Ishikawa (cell line): Measurements from ENCODE around the gene SIGLEC1.

Experiments
- CEBPB ChIP-seq: IDR thresholded peaks from 2 replicates; pipeline ENCODE4 v1.6.1; 2012
- CREB1 ChIP-seq: IDR thresholded peaks from 2 replicates; pipeline ENCODE4 v1.6.1; 2012; ENCODE audit warnings: low read depth
- EP300 ChIP-seq: IDR thresholded peaks from 2 replicates; pipeline ENCODE4 v1.6.1; 2012; ENCODE audit warnings: borderline replicate concordance
- FOXM1 ChIP-seq: IDR thresholded peaks from 2 replicates; pipeline ENCODE4 v1.6.1; 2012; ENCODE audit warnings: low read depth, borderline replicate concordance
- RAD21 ChIP-seq: IDR thresholded peaks from 2 replicates; pipeline ENCODE4 v1.6.1; 2012; ENCODE audit warnings: low read depth
- TAF1 ChIP-seq: IDR thresholded peaks from 2 replicates; pipeline ENCODE4 v1.6.1; 2012; ENCODE audit warnings: low read depth, mild to moderate bottlenecking
- TCF12 ChIP-seq: IDR thresholded peaks from 2 replicates; pipeline ENCODE4 v1.6.1; 2012; ENCODE audit warnings: low read depth
- TEAD4 ChIP-seq: IDR thresholded peaks from 2 replicates; pipeline ENCODE4 v1.6.1; 2012
- YY1 ChIP-seq: IDR thresholded peaks from 2 replicates; pipeline ENCODE4 v1.6.1; 2012; ENCODE audit warnings: low read depth
- TF ChIP-seq, protein P1 (sequence below): IDR thresholded peaks from 2 replicates; pipeline ENCODE4 v1.6.1; 2012
- TF ChIP-seq, protein P2 (sequence below): IDR thresholded peaks from 2 replicates; pipeline ENCODE4 v1.6.1; 2012; ENCODE audit warnings: low read depth, mild to moderate bottlenecking
- TF ChIP-seq, protein P3 (sequence below): IDR thresholded peaks from 2 replicates; pipeline ENCODE4 v1.6.1; 2012

DNA sequence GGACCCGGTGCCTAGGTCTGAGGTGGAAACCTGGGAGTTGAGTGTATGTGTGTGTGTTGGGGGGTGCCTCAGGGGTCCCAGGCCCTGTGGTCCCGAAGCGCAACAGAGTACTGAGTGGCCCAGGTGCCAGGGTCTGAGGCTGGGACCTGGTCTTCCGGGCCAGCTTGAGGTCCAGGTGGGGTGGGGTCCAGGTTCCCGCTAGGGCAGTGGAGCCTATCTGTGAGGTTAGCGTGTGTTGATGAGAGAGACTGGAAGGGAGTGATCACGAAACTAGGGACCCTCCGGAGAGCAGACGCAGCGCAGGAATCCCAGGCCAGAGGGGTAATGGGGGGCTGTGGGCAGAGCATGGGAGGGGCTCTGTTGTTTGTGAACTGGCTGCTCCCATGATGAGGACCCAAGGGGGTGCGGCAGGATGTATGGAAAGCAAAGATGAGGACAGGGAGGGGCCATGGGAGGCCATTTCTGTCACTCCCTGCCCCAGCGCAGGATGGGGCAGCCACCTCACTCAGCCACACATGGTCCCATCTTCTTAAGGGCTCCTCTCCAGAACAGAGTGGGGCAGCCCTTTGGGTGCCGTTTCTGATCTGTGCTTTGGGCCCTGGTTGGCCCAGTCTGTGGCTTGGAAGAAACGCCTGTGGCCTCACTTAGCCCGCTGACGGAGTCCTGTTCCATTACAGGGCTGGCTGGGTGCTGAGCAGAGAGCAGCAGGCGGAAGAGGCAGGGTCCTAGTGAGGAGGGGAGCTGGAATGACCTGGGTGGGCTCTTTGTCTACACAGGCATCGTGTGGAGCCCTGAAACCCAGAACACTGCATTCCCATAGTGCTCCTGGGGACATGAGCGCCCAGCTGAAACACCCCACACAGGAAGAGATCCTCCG is 21.0 kb upstream of the SIGLEC1 start:
- TF ChIP-seq EP300, result no peak
- TF ChIP-seq CEBPB, result no peak
- no peak for TF ChIP-seq TCF12
- TF ChIP-seq RAD21, result no peak
- TF ChIP-seq, protein P1, sequence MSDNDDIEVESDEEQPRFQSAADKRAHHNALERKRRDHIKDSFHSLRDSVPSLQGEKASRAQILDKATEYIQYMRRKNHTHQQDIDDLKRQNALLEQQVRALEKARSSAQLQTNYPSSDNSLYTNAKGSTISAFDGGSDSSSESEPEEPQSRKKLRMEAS, result no peak
- TF ChIP-seq, protein P2, sequence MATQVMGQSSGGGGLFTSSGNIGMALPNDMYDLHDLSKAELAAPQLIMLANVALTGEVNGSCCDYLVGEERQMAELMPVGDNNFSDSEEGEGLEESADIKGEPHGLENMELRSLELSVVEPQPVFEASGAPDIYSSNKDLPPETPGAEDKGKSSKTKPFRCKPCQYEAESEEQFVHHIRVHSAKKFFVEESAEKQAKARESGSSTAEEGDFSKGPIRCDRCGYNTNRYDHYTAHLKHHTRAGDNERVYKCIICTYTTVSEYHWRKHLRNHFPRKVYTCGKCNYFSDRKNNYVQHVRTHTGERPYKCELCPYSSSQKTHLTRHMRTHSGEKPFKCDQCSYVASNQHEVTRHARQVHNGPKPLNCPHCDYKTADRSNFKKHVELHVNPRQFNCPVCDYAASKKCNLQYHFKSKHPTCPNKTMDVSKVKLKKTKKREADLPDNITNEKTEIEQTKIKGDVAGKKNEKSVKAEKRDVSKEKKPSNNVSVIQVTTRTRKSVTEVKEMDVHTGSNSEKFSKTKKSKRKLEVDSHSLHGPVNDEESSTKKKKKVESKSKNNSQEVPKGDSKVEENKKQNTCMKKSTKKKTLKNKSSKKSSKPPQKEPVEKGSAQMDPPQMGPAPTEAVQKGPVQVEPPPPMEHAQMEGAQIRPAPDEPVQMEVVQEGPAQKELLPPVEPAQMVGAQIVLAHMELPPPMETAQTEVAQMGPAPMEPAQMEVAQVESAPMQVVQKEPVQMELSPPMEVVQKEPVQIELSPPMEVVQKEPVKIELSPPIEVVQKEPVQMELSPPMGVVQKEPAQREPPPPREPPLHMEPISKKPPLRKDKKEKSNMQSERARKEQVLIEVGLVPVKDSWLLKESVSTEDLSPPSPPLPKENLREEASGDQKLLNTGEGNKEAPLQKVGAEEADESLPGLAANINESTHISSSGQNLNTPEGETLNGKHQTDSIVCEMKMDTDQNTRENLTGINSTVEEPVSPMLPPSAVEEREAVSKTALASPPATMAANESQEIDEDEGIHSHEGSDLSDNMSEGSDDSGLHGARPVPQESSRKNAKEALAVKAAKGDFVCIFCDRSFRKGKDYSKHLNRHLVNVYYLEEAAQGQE, result no peak
- TF ChIP-seq TAF1, result no peak
- TF ChIP-seq TEAD4, result no peak
- no peak for TF ChIP-seq FOXM1
- TF ChIP-seq CREB1, result no peak
- TF ChIP-seq, protein P3, sequence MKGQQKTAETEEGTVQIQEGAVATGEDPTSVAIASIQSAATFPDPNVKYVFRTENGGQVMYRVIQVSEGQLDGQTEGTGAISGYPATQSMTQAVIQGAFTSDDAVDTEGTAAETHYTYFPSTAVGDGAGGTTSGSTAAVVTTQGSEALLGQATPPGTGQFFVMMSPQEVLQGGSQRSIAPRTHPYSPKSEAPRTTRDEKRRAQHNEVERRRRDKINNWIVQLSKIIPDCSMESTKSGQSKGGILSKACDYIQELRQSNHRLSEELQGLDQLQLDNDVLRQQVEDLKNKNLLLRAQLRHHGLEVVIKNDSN, result no peak
- no peak for TF ChIP-seq YY1
